H1 (cell line): Measurements from ENCODE around the gene NEO1. TPM values are rescaled to one million over a fixed set of nuclear protein-coding genes. Genes with fewer than 3 reads are reported as not detected.

Source experiments
- CTCF ChIA-PET: fragments of 300-600 bp; sonication (Branson Sonifier 250); formaldehyde crosslinking; loops from one replicate; lab custom pipeline; 2021; ENCODE audit not compliant: partially characterized antibody; lab: Charles Lee
- POLR2A ChIA-PET: fragments of 300-600 bp; sonication (Branson Sonifier 250); formaldehyde crosslinking; loops from one replicate; lab custom pipeline; 2021; ENCODE audit warnings: inconsistent platforms; ENCODE audit not compliant: partially characterized antibody; lab: Charles Lee
- DNase-seq, 2 experiments: peaks; one replicate each; pipeline versions ENCODE4 v3.0.0 to v3.0.0-alpha.2; 2010 to 2022; ENCODE audit warnings: low spot score in 2 of 2, low read depth in 1 of 2, mixed read lengths in 1 of 2
- FAIRE-seq: peaks from 2 replicates; lab custom pipeline; 2011; peaks lifted over from hg19 to GRCh38; lab: Jason Lieb, UNC
- H2AFZ ChIP-seq: 2 replicates; pipeline ENCODE4 v1.8.1; 2012; ENCODE audit warnings: low read length, inconsistent platforms
- H2AK5ac ChIP-seq: 2 replicates; pipeline ENCODE4 v1.6.1; 2013; ENCODE audit warnings: low read depth, low read length
- H2BK120ac ChIP-seq: replicated peaks from 2 replicates; pipeline ENCODE3; 2013; ENCODE audit warnings: low read depth, low read length, inconsistent platforms
- H2BK12ac ChIP-seq: 2 replicates; pipeline ENCODE4 v1.6.1; 2013; ENCODE audit warnings: low read depth, low read length
- H2BK15ac ChIP-seq: 2 replicates; pipeline ENCODE4 v1.6.1; 2013; ENCODE audit warnings: low read length
- H2BK20ac ChIP-seq: 2 replicates; pipeline ENCODE4 v1.6.1; 2013; ENCODE audit warnings: low read length
- H2BK5ac ChIP-seq: 2 replicates; pipeline ENCODE4 v1.6.1; 2013; ENCODE audit warnings: low read depth, low read length
- H3K14ac ChIP-seq: 2 replicates; pipeline ENCODE4 v1.6.1; 2013; ENCODE audit warnings: inconsistent platforms; ENCODE audit not compliant: insufficient read length
- H3K18ac ChIP-seq: 2 replicates; pipeline ENCODE4 v1.6.1; 2013; ENCODE audit warnings: low read length; ENCODE audit errors: extremely low read depth
- H3K23ac ChIP-seq: 2 replicates; pipeline ENCODE4 v1.6.1; 2013; ENCODE audit warnings: inconsistent platforms; ENCODE audit not compliant: insufficient read length
- H3K23me2 ChIP-seq: 2 replicates; pipeline ENCODE4 v1.6.1; 2013; ENCODE audit warnings: low read depth, low read length
- H3K27ac ChIP-seq: 2 replicates; pipeline ENCODE4 v1.6.1; 2011; ENCODE audit warnings: low read depth, low read length, inconsistent platforms
- H3K27me3 ChIP-seq, 4 experiments: replicated peaks in 1 of 4; 1 replicate in 1 of 4; 2 replicates in 3 of 4; pipeline versions ENCODE4 v1.6.1 to v1.8.1; 2011 to 2013; ENCODE audit warnings: low read length in 3 of 4, mild to moderate bottlenecking in 3 of 4, inconsistent platforms in 2 of 4, mixed read lengths in 2 of 4, moderate library complexity in 1 of 4; ENCODE audit not compliant: control insufficient read depth in 3 of 4, insufficient read depth in 3 of 4; ENCODE audit errors: extremely low read depth in 1 of 4
- H3K36me3 ChIP-seq, 4 experiments: 2 replicates each; pipeline versions ENCODE4 v1.6.1 to v1.8.1; 2011 to 2013; ENCODE audit warnings: mild to moderate bottlenecking in 4 of 4, low read length in 3 of 4, moderate library complexity in 2 of 4, control low read depth in 1 of 4, inconsistent platforms in 1 of 4; ENCODE audit not compliant: insufficient read depth in 4 of 4, control insufficient read depth in 2 of 4
- H3K4ac ChIP-seq: replicated peaks from 2 replicates; pipeline ENCODE3; 2013; ENCODE audit warnings: low read length, low read depth, mixed read lengths, inconsistent platforms; ENCODE audit not compliant: insufficient read length
- H3K4me1 ChIP-seq, 4 experiments: replicated peaks in 1 of 4; 1 replicate in 1 of 4; 2 replicates in 3 of 4; pipeline versions ENCODE4 v1.6.1 to v1.8.1; 2011 to 2013; ENCODE audit warnings: low read length in 3 of 4, inconsistent platforms in 2 of 4, mixed read lengths in 1 of 4; ENCODE audit not compliant: insufficient read depth in 4 of 4, control insufficient read depth in 3 of 4
- H3K4me2 ChIP-seq, 2 experiments: 2 replicates each; pipeline versions ENCODE4 v1.6.1 to v1.8.1; 2011 to 2013; ENCODE audit warnings: low read depth in 2 of 2, low read length in 2 of 2, control low read depth in 1 of 2, inconsistent platforms in 1 of 2, mild to moderate bottlenecking in 1 of 2; ENCODE audit not compliant: insufficient read depth in 1 of 2
- H3K4me3 ChIP-seq, 4 experiments: fragments of 200-600, 300-600 bp in 1 of 4; sonication (generic), shearing (Covaris generic), sonication (Bioruptor Twin) in 1 of 4; 2 replicates each; pipeline versions ENCODE4 v1.5.1 to v1.8.1; 2011 to 2016; ENCODE audit warnings: low read length in 4 of 4, low read depth in 3 of 4, control low read depth in 2 of 4, inconsistent platforms in 2 of 4, mild to moderate bottlenecking in 2 of 4, mixed read lengths in 1 of 4, moderate library complexity in 1 of 4; ENCODE audit not compliant: insufficient read depth in 2 of 4; ENCODE audit errors: extremely low read depth in 1 of 4
- H3K56ac ChIP-seq: replicated peaks from 2 replicates; pipeline ENCODE3; 2013; ENCODE audit warnings: low read depth, mild to moderate bottlenecking, mixed read lengths, low read length, inconsistent platforms; ENCODE audit not compliant: insufficient read length
- H3K79me1 ChIP-seq: 2 replicates; pipeline ENCODE4 v1.6.1; 2013; ENCODE audit warnings: low read depth, low read length, control low read depth
- H3K79me2 ChIP-seq, 2 experiments: 2 replicates each; pipeline versions ENCODE4 v1.6.1 to v1.8.1; 2012 to 2013; ENCODE audit warnings: low read length in 2 of 2, mild to moderate bottlenecking in 2 of 2, inconsistent platforms in 1 of 2; ENCODE audit not compliant: insufficient read depth in 2 of 2, control insufficient read depth in 1 of 2
- H3K9ac ChIP-seq, 4 experiments: replicated peaks in 1 of 4; 1 replicate in 1 of 4; 2 replicates in 3 of 4; pipeline versions ENCODE4 v1.6.1 to v1.8.1; 2011 to 2013; ENCODE audit warnings: low read depth in 3 of 4, low read length in 3 of 4, control low read depth in 2 of 4, mild to moderate bottlenecking in 2 of 4, moderate library complexity in 2 of 4, inconsistent platforms in 1 of 4; ENCODE audit errors: extremely low read depth in 1 of 4
- H3K9me3 ChIP-seq, 2 experiments: 2 replicates each; pipeline versions ENCODE4 v1.6.1 to v1.8.1; 2012 to 2013; ENCODE audit warnings: mild to moderate bottlenecking in 2 of 2, moderate library complexity in 2 of 2, control low read depth in 1 of 2, inconsistent platforms in 1 of 2, low read depth in 1 of 2, low read length in 1 of 2, mixed read lengths in 1 of 2; ENCODE audit not compliant: insufficient read depth in 2 of 2
- H4K20me1 ChIP-seq, 2 experiments: replicated peaks in 1 of 2; 2 replicates each; pipeline versions ENCODE3 to v1.8.1; 2011 to 2013; ENCODE audit warnings: inconsistent platforms in 2 of 2, low read length in 2 of 2, mild to moderate bottlenecking in 1 of 2; ENCODE audit not compliant: insufficient read depth in 2 of 2, control insufficient read depth in 1 of 2
- H4K5ac ChIP-seq: 2 replicates; pipeline ENCODE4 v1.6.1; 2013; ENCODE audit warnings: low read length, low read depth, mixed read lengths, inconsistent platforms; ENCODE audit not compliant: insufficient read length
- H4K8ac ChIP-seq: 2 replicates; pipeline ENCODE4 v1.8.0; 2013; ENCODE audit warnings: mild to moderate bottlenecking, moderate library complexity, low read length, inconsistent platforms; ENCODE audit not compliant: insufficient read depth; ENCODE audit errors: extremely low read depth
- H4K91ac ChIP-seq: replicated peaks from 2 replicates; pipeline ENCODE3; 2013; ENCODE audit warnings: low read length, mixed read lengths, inconsistent platforms; ENCODE audit not compliant: insufficient read length
- ASH2L ChIP-seq: fragments of 200-600, 300-600 bp; sonication (generic); IDR thresholded peaks from one replicate; pipeline ENCODE4 v1.7.1; 2017; ENCODE audit warnings: low read length
- CREB1 ChIP-seq: IDR thresholded peaks from 2 replicates; pipeline ENCODE4 v1.6.1; 2012; ENCODE audit warnings: inconsistent platforms
- EP300 ChIP-seq, 2 experiments: IDR thresholded peaks; 1 replicate in 1 of 2; 2 replicates in 1 of 2; pipeline ENCODE4 v1.6.1; 2011 to 2012; ENCODE audit warnings: low read depth in 2 of 2, low read length in 2 of 2, mild to moderate bottlenecking in 2 of 2, borderline replicate concordance in 1 of 2, inconsistent platforms in 1 of 2, moderate library complexity in 1 of 2
- JUN ChIP-seq: IDR thresholded peaks from 2 replicates; pipeline ENCODE4 v1.6.1; 2011; ENCODE audit warnings: low read depth, mild to moderate bottlenecking, improper control_type of control experiment, low read length
- MAFK ChIP-seq: IDR thresholded peaks from 2 replicates; pipeline ENCODE4 v1.6.1; 2012; ENCODE audit warnings: low read depth, mild to moderate bottlenecking, improper control_type of control experiment, low read length
- NANOG ChIP-seq: IDR thresholded peaks from 2 replicates; pipeline ENCODE4 v1.6.1; 2011; ENCODE audit warnings: low read length, low read depth, mild to moderate bottlenecking, inconsistent platforms; ENCODE audit not compliant: insufficient read depth, poor library complexity, severe bottlenecking
- WGBS, 2 experiments: shearing (Covaris generic) in 1 of 2; methylation state at CpG; one replicate each; pipeline versions ENCODE4 v1.1.6 to v1.1.7; 2013 to 2015; ENCODE audit warnings: low lambda C conversion rate in 2 of 2, mixed read lengths in 2 of 2, inconsistent platforms in 1 of 2, low coverage in 1 of 2, missing lambda C conversion rate in 1 of 2; ENCODE audit not compliant: insufficient replicate concordance in 2 of 2, insufficient coverage in 1 of 2, insufficient read length in 1 of 2; ENCODE audit errors: extremely low coverage in 1 of 2, missing lambda C conversion rate in 1 of 2; 5-methylcytosine and 5-hydroxymethylcytosine counted together
- polyA plus RNA-seq, 7 experiments: library from polyadenylated mRNA; depleted of rRNA in 3 of 7; stranded (reverse) in 5 of 7; unstranded in 2 of 7; fragments of >200 nt in 5 of 7; fragments of 200-250 nt in 2 of 7; gene quantifications; 1 replicate in 5 of 7; 2 replicates in 1 of 7; 4 replicates in 1 of 7; pipeline versions ENCODE4 v1.2.1 to v1.2.3, GENCODE V29; 2011 to 2013; ENCODE audit warnings: missing spikeins in 2 of 7, mixed read lengths in 2 of 7
- total RNA-seq: library from RNA; stranded (reverse); fragmentation: NEBNext Ultra II Directional; extraction: Animal tissue kit (Norgen Biotek cat#: 25700); gene quantifications from 2 replicates; pipeline ENCODE4 v1.2.1, GENCODE V29; 2021

NEO1 gene
- total and polyA plus RNA-seq, 2 of the 8 experiments (the other 6 are each of a cell fraction or from before 2014, with no cell fraction given), result 36.0 to 51.0 TPM

DNA sequence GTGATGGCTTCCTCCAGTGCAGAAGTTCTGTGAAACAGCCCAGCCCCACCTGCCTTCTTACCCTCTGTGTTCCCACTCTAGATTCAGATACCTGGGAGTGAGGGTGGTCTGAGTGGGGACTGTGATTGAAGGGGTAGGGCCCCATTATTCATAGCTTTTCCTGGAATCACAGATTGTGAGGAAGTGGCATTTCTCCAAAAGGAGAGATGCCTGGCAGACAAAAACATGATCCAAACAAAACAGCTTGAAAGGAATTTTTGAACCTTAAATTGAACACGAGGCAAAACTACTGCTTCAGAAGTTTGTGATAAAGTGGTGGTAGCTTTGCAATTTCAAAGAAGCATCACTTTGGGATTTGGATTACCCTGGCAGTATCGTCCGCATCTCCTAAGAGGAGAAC is 29.2 kb upstream of the NEO1 start:
- Histone ChIP-seq H3K4me2 (no peak overlapping the region), H3K27me3 (no peaks in the 10 kb centered on the region), H3K4ac (no peak overlapping the region), H2AK5ac (no peak overlapping the region), H2BK15ac (no peak overlapping the region), H2BK5ac (no peak overlapping the region), H3K36me3 (no peaks in the 10 kb centered on the region), H3K9ac (no peak overlapping the region), H3K56ac (no peak overlapping the region), H3K27ac (no peak overlapping the region), H3K79me1 (no peaks in the 10 kb centered on the region), H2BK12ac (no peak overlapping the region), H2BK120ac (no peak overlapping the region), H4K8ac (no peak overlapping the region), H4K5ac (no peak overlapping the region), H4K91ac (no peak overlapping the region), H3K23me2 (no peaks in the 10 kb centered on the region), H4K20me1 (no peaks in the 10 kb centered on the region), H3K4me3 (no peak overlapping the region), H3K23ac (no peak overlapping the region), H3K14ac (no peak overlapping the region), H3K79me2 (no peaks in the 10 kb centered on the region), H3K4me1 (peaks cover 2 to 18% (median 10%) of the 10 kb centered on the region in 4 experiments), H3K9me3 (no peaks in the 10 kb centered on the region), H2AFZ (no peak overlapping the region), H3K18ac (no peak overlapping the region), H2BK20ac (no peak overlapping the region; the same call in 1 of the 2 replicates)
- DNase-seq, result no peak
- CTCF ChIA-PET, result interaction anchor here (0.8 kb wide), 1 partner anchor 352 kb away, joined by 4 read pairs; no protein-coding TSS in a partner anchor
- 80% methylated on average over 3 of the region's 3 CpGs; no CpG with 5 or more reads in 1 of the 2 experiments for WGBS, 2 experiments
- no peak for FAIRE-seq
- POLR2A ChIA-PET, result interaction anchor here (1.2 kb wide), 1 partner anchor 9 kb away, joined by 3 read pairs; no protein-coding TSS in a partner anchor
- TF ChIP-seq NANOG (no peak), EP300 (IDR thresholded peaks at IDR 0.05; ENCODE audit: borderline replicate concordance in 1 of 2, low read depth in 2 of 2, low read length in 2 of 2) (no peak), MAFK (no peak), JUN (no peak), ASH2L (no peak), CREB1 (no peak)
